H1 (cell line): ENCODE data around the gene MAPK1. TPM values are rescaled to one million over a fixed set of nuclear protein-coding genes. Genes with fewer than 3 reads are reported as not detected.

Experiments used
- BACH1 ChIP-seq: IDR thresholded peaks from 2 replicates; pipeline ENCODE4 v1.6.1; 2012; ENCODE audit warnings: low read length, improper control_type of control experiment
- BRCA1 ChIP-seq: IDR thresholded peaks from 2 replicates; pipeline ENCODE4 v1.6.1; 2012; ENCODE audit warnings: low read depth, low read length, improper control_type of control experiment
- GABPA ChIP-seq: IDR thresholded peaks from 2 replicates; pipeline ENCODE4 v1.6.1; 2011; ENCODE audit warnings: mild to moderate bottlenecking, low read length, moderate library complexity, borderline replicate concordance; ENCODE audit not compliant: insufficient read depth
- NRF1 ChIP-seq: IDR thresholded peaks from 2 replicates; pipeline ENCODE4 v1.6.1; 2011; ENCODE audit warnings: mild to moderate bottlenecking, low read depth, low read length, improper control_type of control experiment
- SP1 ChIP-seq: IDR thresholded peaks from 2 replicates; pipeline ENCODE4 v1.6.1; 2011; ENCODE audit warnings: low read depth, low read length
- TAF1 ChIP-seq: IDR thresholded peaks from 2 replicates; pipeline ENCODE4 v1.6.1; 2011; ENCODE audit warnings: mild to moderate bottlenecking, low read depth, low read length
- TAF7 ChIP-seq: optimal IDR thresholded peaks from 2 replicates; pipeline ENCODE3; 2011; ENCODE audit warnings: low read depth, mild to moderate bottlenecking, inconsistent platforms, low read length, moderate library complexity, borderline replicate concordance
- TEAD4 ChIP-seq: IDR thresholded peaks from 2 replicates; pipeline ENCODE4 v1.6.1; 2012; ENCODE audit warnings: low read depth, low read length, inconsistent platforms, mixed read lengths
- YY1 ChIP-seq: IDR thresholded peaks from 2 replicates; pipeline ENCODE4 v1.6.1; 2011; ENCODE audit warnings: low read depth, mild to moderate bottlenecking, low read length
- polyA plus RNA-seq, 7 experiments: library from polyadenylated mRNA; depleted of rRNA in 3 of 7; stranded (reverse) in 5 of 7; unstranded in 2 of 7; fragments of >200 nt in 5 of 7; fragments of 200-250 nt in 2 of 7; gene quantifications; 1 replicate in 5 of 7; 2 replicates in 1 of 7; 4 replicates in 1 of 7; pipeline versions ENCODE4 v1.2.1 to v1.2.3, GENCODE V29; 2011 to 2013; ENCODE audit warnings: missing spikeins in 2 of 7, mixed read lengths in 2 of 7
- total RNA-seq: library from RNA; stranded (reverse); fragmentation: NEBNext Ultra II Directional; extraction: Animal tissue kit (Norgen Biotek cat#: 25700); gene quantifications from 2 replicates; pipeline ENCODE4 v1.2.1, GENCODE V29; 2021

Gene MAPK1
- total and polyA plus RNA-seq, 2 of the 8 experiments (the other 6 are each of a cell fraction or from before 2014, with no cell fraction given): 28.1 to 101 TPM

GRCh38 chr22:21710156-21710555, 157.3 kb downstream of the MAPK1 start (continued):
- TF ChIP-seq NRF1 (no peak), BRCA1 (no peak), SP1 (no peak), TAF7 (no peak), BACH1 (no peak), YY1 (no peak), TEAD4 (no peak), GABPA (no peak), TAF1 (no peak)
